Smooth muscle cell of trachea (primary cell): ENCODE results near the gene C3orf62. TPM values are rescaled to one million over a fixed set of nuclear protein-coding genes. Genes with fewer than 3 reads are reported as not detected.

Source experiments
- total RNA-seq: library from RNA; depleted of rRNA; stranded (reverse); fragments of >200 nt; gene quantifications from 2 replicates; pipeline ENCODE4 v1.2.1, GENCODE V29; 2014

The C3orf62 gene
- total RNA-seq = 1.3 and 2.3 TPM in 2 replicates

GRCh38 chr3:49276475-49277382 lies at the start of gene C3orf62:
TSS of gene C3orf62 (minus strand) at chr3:49277232. CDS start at chr3:49276872, 360 bp downstream.

Other genes starting within 250 kb of the C3orf62 start
- gene IMPDH2, start 247.8 kb downstream of the C3orf62 start, total RNA-seq = 335 and 458 TPM in 2 replicates
- gene QRICH1, start 183.2 kb downstream of the C3orf62 start, total RNA-seq = 82.6 and 82.7 TPM in 2 replicates
- 319 and 442 TPM in 2 replicates for gene QARS1, start 172.5 kb downstream of the C3orf62 start, total RNA-seq
- gene USP19, start 156.4 kb downstream of the C3orf62 start, total RNA-seq = 64.4 and 72.6 TPM in 2 replicates
- gene LAMB2, start 144.2 kb downstream of the C3orf62 start, total RNA-seq = 580 and 1,305 TPM in 2 replicates
- gene CCDC71, start 110.9 kb downstream of the C3orf62 start, total RNA-seq = 21.8 and 31.1 TPM in 2 replicates
- gene KLHDC8B, start 105.6 kb downstream of the C3orf62 start, total RNA-seq = 43.6 and 58.7 TPM in 2 replicates
- 24.3 and 35.6 TPM in 2 replicates for gene USP4, start 62.8 kb upstream of the C3orf62 start, total RNA-seq
- gene GPX1, start 81.1 kb upstream of the C3orf62 start, total RNA-seq = 250 and 395 TPM in 2 replicates
- gene RHOA, start 134.7 kb upstream of the C3orf62 start, total RNA-seq = 565 and 822 TPM in 2 replicates
- 26.6 and 26.8 TPM in 2 replicates for gene TCTA, start 135.2 kb upstream of the C3orf62 start, total RNA-seq
- 1.2 and 3.2 TPM in 2 replicates for gene AMT, start 145.2 kb upstream of the C3orf62 start, total RNA-seq
- 5.1 and 7.4 TPM in 2 replicates for gene NICN1, start 152.1 kb upstream of the C3orf62 start, total RNA-seq
- 41.3 and 53.8 TPM in 2 replicates for gene DAG1, start 193.0 kb upstream of the C3orf62 start, total RNA-seq